NT2/D1 (cell line): Measurements from ENCODE around the gene TCTA.
"Not testable (repeated sequence)": the region's sequence is repeated elsewhere in the genome, so short reads cannot be mapped to it uniquely, and the experiment has no call there.

Experiments
- DNase-seq: peaks from one replicate; pipeline ENCODE4 v3.0.0-alpha.2; 2011; ENCODE audit warnings: low read depth, low spot score
- H3K27me3 ChIP-seq: 2 replicates; pipeline ENCODE4 v1.6.0; 2011; ENCODE audit warnings: mild to moderate bottlenecking; ENCODE audit not compliant: insufficient read length, insufficient read depth
- H3K36me3 ChIP-seq: 2 replicates; pipeline ENCODE4 v1.6.1; 2011; ENCODE audit warnings: mild to moderate bottlenecking, low read length, mixed read lengths; ENCODE audit not compliant: insufficient read depth, insufficient read length
- H3K4me1 ChIP-seq: 2 replicates; pipeline ENCODE4 v1.5.1; 2011; ENCODE audit not compliant: insufficient read depth, insufficient read length
- H3K4me3 ChIP-seq: 2 replicates; pipeline ENCODE4 v1.5.1; 2011; ENCODE audit warnings: low read depth; ENCODE audit not compliant: insufficient read length
- H3K9ac ChIP-seq: 2 replicates; pipeline ENCODE4 v1.6.0; 2011; ENCODE audit warnings: low read depth; ENCODE audit not compliant: insufficient read length
- H3K9me3 ChIP-seq: 2 replicates; pipeline ENCODE4 v1.5.1; 2011; ENCODE audit warnings: mild to moderate bottlenecking, low read length; ENCODE audit not compliant: insufficient read depth
- SUZ12 ChIP-seq: IDR thresholded peaks from 2 replicates; pipeline ENCODE4 v1.6.1; 2011; ENCODE audit not compliant: insufficient read length, insufficient read depth; ENCODE audit errors: extremely low read depth
- YY1 ChIP-seq: IDR thresholded peaks from 2 replicates; pipeline ENCODE4 v1.6.1; 2011; ENCODE audit not compliant: insufficient read length, insufficient read depth
- ZNF274 ChIP-seq: IDR thresholded peaks from 2 replicates; pipeline ENCODE4 v1.6.1; 2011; ENCODE audit warnings: mild to moderate bottlenecking, low read depth, low read length

The TCTA gene

GRCh38 chr3:49401766-49402165 is 10.5 kb upstream of the TCTA start:
- DNase-seq, result no peak
- TF ChIP-seq ZNF274 (no peak), YY1 (no peak), SUZ12 (no peak)
- Histone ChIP-seq H3K36me3 (peaks cover 33% of the 10 kb centered on the region), H3K27me3 (no peaks in the 10 kb centered on the region), H3K4me1 (no peaks in the 10 kb centered on the region), H3K9ac (no peak overlapping the region), H3K4me3 (no peak overlapping the region), H3K9me3 (no peaks in the 10 kb centered on the region)

DNA sequence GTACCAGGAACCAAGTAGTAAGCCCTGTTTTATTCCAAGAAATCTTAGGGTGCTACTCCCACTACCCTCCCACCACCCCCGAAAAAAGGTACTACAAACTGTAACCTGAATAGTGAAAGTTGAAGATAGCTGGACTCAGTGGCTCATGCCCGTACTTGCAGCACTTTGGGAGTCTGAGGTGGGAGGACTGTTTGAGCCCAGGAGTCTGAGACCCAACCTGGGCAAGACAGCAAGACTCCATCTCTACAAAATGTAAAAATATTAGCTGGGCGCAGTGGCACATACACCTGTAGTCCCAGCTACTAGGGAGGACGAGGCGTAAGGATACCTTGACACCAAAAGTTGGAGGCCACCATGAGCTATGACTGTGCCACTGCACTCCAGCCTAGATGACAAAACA is 8.3 kb upstream of the TCTA start:
- DNase-seq, result no peak
- Histone ChIP-seq H3K36me3 (peaks cover 31% of the 10 kb centered on the region), H3K4me3 (no peak overlapping the region), H3K4me1 (no peaks in the 10 kb centered on the region), H3K9me3 (no peaks in the 10 kb centered on the region), H3K9ac (no peak overlapping the region), H3K27me3 (no peaks in the 10 kb centered on the region)
- TF ChIP-seq ZNF274 (no peak), YY1 (no peak), SUZ12 (no peak)

DNA sequence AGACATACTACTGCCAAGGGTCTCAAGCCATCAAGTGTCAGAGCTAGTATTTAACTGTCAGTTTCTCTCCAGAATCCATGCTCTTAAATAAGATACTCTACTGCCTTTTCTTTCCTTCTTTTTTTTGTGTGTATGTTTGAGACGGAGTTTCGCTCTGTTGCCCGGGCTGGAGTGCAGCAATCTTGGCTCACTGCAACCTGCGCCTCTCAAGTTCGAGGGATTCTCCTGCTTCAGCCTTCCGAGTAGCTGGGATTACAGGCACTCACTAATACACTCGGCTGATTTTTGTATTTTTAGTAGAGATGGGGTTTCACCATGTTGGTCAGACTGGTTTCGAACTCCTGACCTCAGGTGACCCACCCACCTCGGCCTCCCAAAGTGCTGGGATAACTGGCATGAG is 6.7 kb upstream of the TCTA start:
- H3K4me1 ChIP-seq, H3K27me3 ChIP-seq, DNase-seq, H3K4me3 ChIP-seq, H3K9me3 ChIP-seq, H3K9ac ChIP-seq: not testable (repeated sequence)
- H3K36me3 ChIP-seq, result peaks cover 31% of the 10 kb centered on the region

GRCh38 chr3:49406571-49407565 is 5.4 kb upstream of the TCTA start:
- H3K9ac ChIP-seq, result no peak overlapping the region
- H3K9me3 ChIP-seq, result no peaks in the 10 kb centered on the region
- no peaks in the 10 kb centered on the region for H3K4me1 ChIP-seq
- H3K4me3 ChIP-seq, result no peak overlapping the region
- H3K27me3 ChIP-seq, result no peaks in the 10 kb centered on the region
- no peak for TF ChIP-seq YY1
- no peak for TF ChIP-seq SUZ12
- TF ChIP-seq ZNF274, result no peak
- no peak for DNase-seq
- peaks cover 21% of the 10 kb centered on the region for H3K36me3 ChIP-seq

- no peak for TF ChIP-seq YY1
- no peak for TF ChIP-seq SUZ12
- TF ChIP-seq ZNF274, result no peak
- Histone ChIP-seq H3K27me3 (no peaks in the 10 kb centered on the region), H3K4me3 (peak overlapping the region; percentile 92), H3K9ac (peak overlapping the region; percentile 99), H3K9me3 (no peaks in the 10 kb centered on the region), H3K4me1 (peaks cover 3% of the 10 kb centered on the region), H3K36me3 (peaks cover 22% of the 10 kb centered on the region)
- DNase-seq, result no peak
These were observed 2.0 kb upstream of the TCTA start for GRCh38 chr3:49410066-49410845.

GRCh38 chr3:49410846-49411534 is 1.2 kb upstream of the TCTA start:
- Histone ChIP-seq H3K9ac (peak overlapping the region; percentile 99), H3K27me3 (no peaks in the 10 kb centered on the region), H3K4me1 (peaks cover 3% of the 10 kb centered on the region), H3K36me3 (peaks cover 29% of the 10 kb centered on the region), H3K9me3 (no peaks in the 10 kb centered on the region), H3K4me3 (peak overlapping the region; percentile 92)
- no peak for DNase-seq
- TF ChIP-seq SUZ12 (no peak), ZNF274 (no peak), YY1 (no peak)
